ENCODE results near the gene ITGAD.

- TF ChIP-seq CTCF (IDR thresholded peaks at IDR 0.05; ENCODE audit: low read length) (no peak), EZH2 (optimal IDR thresholded peaks at IDR 0.05; ENCODE audit: low read depth, low read length) (no peak)
Observed at GRCh38 chr16:31467151-31467773, 74.1 kb downstream of the ITGAD start.
